Stimulated activated naive CD4-positive, alpha-beta T cell treated with Interleukin-2 at 50 U/mL for 16 hours (primary cell): ENCODE data around the gene KRTDAP.
"Not testable (repeated sequence)": the region's sequence is repeated elsewhere in the genome, so short reads cannot be mapped to it uniquely, and the experiment has no call there.

Experiments
- DNase-seq: peaks from one replicate; lab custom pipeline; 2025; lab: John Stamatoyannopoulos, UW

Gene KRTDAP

GRCh38 chr19:35484252-35485036 is 5.8 kb downstream of the KRTDAP start:
- no peak for DNase-seq

GRCh38 chr19:35483089-35483488 is 7.2 kb downstream of the KRTDAP start:
- no peak for DNase-seq

GRCh38 chr19:35478794-35479677 is 11.2 kb downstream of the KRTDAP start:
- no peak for DNase-seq

- DNase-seq: no peak
These were observed 14.1 kb downstream of the KRTDAP start for GRCh38 chr19:35476149-35476548.

GRCh38 chr19:35474594-35474993 is 15.7 kb downstream of the KRTDAP start:
- not testable (repeated sequence) for DNase-seq

- no peak for DNase-seq
These were observed 16.2 kb downstream of the KRTDAP start for GRCh38 chr19:35474104-35474503.

- no peak for DNase-seq
These were observed 18.3 kb downstream of the KRTDAP start for GRCh38 chr19:35471946-35472345.

GRCh38 chr19:35471075-35471474 is 19.2 kb downstream of the KRTDAP start:
- DNase-seq: not testable (repeated sequence)

GRCh38 chr19:35470128-35470527 is 20.1 kb downstream of the KRTDAP start:
- no peak for DNase-seq

- peak; percentile 57 for DNase-seq
These were observed 21.6 kb downstream of the KRTDAP start for GRCh38 chr19:35468637-35469036.

GRCh38 chr19:35466259-35466658 is 24.0 kb downstream of the KRTDAP start:
- DNase-seq: no peak

GRCh38 chr19:35462956-35463355 is 27.3 kb downstream of the KRTDAP start:
- not testable (repeated sequence) for DNase-seq

- DNase-seq: peak; percentile 23
These were observed 27.7 kb downstream of the KRTDAP start for GRCh38 chr19:35462476-35462953.

GRCh38 chr19:35461788-35462187 is 28.5 kb downstream of the KRTDAP start:
- DNase-seq: not testable (repeated sequence)

GRCh38 chr19:35461060-35461459 is 29.2 kb downstream of the KRTDAP start:
- DNase-seq: no peak

GRCh38 chr19:35460608-35461007 is 29.7 kb downstream of the KRTDAP start:
- no peak for DNase-seq

GRCh38 chr19:35459414-35460082 is 30.7 kb downstream of the KRTDAP start:
- DNase-seq: no peak

GRCh38 chr19:35458731-35459391 is 31.4 kb downstream of the KRTDAP start:
- no peak for DNase-seq

GRCh38 chr19:35458192-35458591 is 32.1 kb downstream of the KRTDAP start:
- DNase-seq: no peak

GRCh38 chr19:35457173-35457572 is 33.1 kb downstream of the KRTDAP start:
- DNase-seq: no peak

- no peak for DNase-seq
These were observed 34.6 kb downstream of the KRTDAP start for GRCh38 chr19:35455616-35456201.
